Stimulated activated CD4-positive, alpha-beta T cell treated with anti-CD3 and anti-CD28 coated beads, Interleukin-1b, Interleukin-23, amount 100 ng/mL, for 4 hours (primary cell): Measurements from ENCODE around the gene GDPD5.

Source experiments
- DNase-seq, 2 donors: peaks; one replicate each; pipeline ENCODE4 v3.0.0-alpha.2; 2020; ENCODE audit warnings: low read depth in 2 of 2

The GDPD5 gene

DNA sequence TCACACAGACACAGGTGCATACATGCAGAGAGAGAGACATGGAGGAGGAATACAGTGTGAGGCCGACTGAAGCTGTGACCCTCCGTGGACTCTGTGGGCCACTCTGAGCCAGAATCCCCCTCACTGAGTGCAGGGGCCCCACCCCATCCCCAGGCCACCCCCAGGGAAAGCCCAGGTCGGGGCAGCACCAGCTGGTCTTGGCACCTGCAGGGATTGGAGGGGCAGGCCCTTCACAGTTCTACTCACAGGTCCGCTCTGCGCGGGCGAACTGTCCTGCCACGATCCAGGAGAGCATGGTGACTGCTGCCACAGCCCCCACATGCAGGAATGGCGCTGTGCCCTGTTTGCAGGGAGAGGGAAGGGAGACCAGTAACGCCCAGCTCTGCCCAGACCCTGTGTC, 76.5 kb downstream of the GDPD5 start:
- DNase-seq = no peak

DNA sequence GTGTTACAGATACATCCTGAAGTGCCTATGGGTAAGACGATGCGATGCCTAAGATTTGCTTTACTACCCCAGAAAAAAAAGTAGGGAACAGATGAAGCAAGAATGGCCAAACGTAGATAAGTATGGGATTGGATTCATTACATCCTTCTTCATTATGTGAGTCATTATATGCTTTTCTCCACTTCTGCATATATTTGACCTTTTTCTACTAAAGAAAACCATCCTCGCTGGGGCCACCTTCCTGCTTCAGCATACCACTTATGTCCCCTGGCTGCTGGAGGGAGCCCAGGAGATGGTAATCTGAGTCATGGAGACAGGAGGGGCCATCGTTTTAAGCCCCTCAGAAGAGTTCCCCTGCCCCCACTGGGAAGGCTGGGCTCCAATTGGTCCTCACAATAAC, 78.3 kb downstream of the GDPD5 start:
- DNase-seq = no peak

DNA sequence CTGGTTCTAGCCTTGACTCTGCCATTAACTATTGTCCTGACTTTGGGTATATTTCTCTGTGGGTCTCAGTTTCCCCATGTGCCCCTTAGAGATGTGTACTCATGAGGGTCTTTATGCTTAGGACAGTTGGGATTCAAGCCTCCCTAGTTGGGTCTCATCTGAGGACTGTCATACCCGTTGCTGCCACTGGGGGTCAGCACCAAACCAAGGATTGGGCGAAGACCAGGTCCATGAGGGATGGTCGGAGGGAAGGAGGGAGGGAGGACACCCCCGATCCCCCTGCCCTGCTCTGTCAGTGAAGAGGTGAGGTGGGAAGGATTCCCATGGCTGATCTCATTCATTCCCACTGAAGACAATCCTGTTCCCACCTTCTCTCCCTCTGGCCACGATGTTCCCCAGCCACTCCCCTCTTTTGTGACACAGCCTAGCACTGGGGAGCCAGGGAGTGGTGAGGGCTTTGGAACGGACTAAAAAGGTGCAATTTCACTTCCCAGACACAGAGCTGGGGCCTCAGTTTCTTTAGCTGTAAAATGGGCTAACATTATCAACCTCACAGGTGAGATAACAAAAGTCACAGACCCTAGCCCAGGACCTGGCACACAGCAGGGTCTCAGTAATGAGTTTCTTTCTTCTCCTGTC, 80.3 kb downstream of the GDPD5 start:
- DNase-seq = peak; percentile 70 to 75

DNA sequence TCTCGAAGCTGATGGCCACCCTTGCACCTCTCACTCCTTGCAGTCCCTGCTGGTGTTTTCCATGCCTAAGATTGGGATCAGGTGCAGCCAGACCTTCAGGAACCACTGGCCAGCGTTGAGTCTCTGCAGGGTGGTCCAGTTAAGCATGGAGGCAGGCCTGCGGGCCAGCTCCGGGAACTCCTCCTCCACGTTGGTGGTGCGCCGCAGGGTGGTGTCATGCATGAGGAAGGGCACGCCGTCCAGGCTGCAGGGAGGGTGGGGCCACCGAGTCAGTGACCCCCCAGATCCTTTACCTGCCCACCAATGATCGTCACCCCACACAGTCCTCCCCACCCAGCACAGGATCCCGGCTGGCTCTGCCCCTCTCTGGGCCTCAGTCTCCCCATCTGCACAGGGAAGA, 82.7 kb downstream of the GDPD5 start:
- no peak for DNase-seq

DNA sequence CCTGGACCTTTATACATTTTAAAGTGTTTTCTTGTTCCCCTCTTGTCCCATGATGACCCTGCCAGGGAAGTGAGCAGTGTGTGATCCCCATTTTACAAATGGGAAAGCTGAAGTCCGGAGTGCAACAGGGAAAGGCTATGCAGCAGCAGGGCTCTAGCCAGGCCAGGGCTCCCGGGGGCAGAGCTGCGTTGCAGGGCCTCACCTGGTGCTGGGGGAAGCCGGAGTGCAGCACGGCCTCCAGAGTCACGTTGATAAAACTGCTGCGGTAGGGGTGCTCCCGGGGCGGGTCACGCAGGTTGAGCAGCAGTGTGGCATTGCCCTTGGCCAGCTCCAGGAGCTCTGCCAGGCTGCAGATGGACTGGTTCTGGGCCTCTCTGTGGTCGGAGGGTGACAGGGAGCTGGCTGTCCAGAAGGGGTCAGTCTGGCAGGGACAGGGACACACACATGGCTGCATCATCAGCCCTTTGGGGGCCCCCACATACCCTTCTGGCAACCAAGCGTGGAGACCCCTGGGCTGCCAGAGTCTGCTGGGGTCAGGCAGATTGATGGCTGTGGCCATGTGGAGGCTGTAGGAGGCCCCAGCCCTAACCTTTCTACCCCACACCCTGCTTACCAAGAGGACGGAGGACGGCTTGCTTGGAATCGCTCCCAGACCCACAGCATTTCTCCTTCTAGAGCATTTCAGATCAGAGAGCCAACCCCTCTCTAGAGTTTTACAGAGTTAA, 83.4 kb downstream of the GDPD5 start:
- no peak for DNase-seq

DNA sequence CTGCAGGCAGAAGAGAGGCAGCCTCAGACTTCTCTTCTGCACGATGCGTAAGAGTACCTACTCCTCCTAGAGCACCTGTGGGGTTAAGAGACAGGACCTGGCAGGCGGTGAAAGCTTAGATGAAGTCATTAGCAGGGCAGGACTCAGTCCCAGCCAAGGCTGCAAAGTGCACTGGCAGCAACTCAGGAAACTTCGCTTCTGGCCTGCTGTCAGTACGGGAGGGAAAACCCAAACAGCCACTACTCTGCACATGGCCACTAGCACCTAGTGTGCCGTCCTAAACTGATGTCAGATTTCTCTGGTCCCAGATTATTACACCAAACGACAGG, 84.0 kb downstream of the GDPD5 start:
- no peak for DNase-seq

DNA sequence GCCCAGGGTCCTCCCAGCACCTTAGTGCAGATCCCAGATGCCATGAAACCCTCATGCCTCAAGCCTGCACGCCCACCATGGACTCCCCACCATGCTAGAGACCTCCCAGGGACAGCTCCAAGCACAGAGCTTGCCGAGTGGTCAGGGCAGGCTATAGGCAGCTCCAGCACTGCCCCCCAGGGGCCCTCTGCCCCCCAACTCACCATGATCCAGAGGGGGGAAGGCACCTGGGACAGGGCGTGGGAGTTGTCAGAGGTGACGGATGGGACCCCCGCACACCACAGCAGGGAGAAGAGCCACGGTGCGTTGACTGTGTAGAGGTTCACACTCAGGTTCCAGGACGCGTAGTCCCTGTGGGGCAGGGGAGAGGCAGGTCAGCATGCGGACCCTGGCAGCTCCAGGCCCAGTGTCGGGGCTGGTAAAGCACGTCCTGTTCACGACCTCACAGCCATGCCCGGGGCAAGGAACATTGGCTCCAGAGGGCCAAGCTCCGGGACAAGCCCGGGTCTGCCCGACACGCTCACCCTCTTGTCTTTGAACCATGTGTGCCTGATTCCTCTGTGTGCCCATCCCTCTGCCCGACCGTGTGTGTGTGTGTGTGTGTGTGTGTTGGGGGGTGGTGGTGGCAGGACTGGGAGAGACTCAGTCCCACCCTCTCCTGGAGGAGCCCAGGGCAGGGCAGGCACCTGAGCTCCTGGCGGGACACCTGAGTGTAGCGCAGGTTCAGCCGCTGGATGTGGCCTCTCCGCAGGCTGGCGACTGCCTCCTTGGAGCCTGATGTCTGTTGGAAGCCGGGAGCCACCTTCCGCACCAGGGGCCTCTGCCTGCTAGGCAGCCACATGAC, 84.6 kb downstream of the GDPD5 start:
- DNase-seq = no peak

DNA sequence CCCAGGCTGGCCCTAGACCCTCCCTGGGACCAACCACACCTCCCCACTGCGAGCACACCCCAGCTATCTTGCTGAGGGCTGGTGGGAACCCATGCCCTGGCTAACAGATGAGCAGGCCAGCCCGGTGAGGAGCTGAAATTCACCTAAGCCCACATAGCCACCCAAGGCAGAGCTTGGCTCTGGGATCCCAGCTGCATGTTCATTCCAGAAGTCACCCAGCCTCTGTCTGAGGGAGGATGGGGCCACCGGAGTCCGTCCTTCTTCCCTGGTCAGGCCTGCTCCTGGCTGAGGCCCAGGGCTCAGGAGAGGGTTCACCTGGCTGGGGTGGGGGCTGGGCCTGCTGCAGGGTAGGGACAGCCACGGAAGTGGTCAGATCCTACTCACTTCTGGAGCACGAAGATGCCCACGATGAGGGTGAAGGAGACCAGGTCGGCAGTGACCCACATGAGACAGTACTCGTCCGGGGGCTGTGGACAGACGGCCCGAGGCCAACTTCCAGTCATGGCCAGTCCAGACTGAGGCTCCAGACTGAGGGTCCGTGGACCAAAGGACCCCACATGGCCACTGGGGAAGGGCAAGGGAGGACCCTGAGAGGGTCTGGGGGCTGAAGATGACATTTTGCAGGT, 86.1 kb downstream of the GDPD5 start:
- no peak for DNase-seq

DNA sequence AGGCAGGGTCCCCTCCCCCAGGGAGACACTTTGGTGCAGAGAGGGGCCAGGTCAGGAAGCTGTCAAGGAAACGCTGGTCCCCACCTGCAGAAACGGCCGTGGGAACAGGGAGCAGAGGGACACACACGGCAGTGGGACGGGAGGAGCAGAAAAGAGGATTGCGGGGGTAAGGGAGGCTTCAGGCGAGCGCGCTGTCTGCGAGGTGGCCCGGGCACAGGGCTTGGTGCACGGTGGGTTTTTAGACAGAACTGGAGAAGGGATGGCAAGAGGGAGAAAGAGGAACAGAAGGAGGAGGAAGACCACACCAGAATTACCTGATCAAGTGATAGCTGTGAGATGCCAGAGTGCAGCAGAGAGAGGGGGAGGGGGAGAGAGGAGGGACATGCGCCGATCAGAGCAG, 86.7 kb downstream of the GDPD5 start:
- no peak for DNase-seq

DNA sequence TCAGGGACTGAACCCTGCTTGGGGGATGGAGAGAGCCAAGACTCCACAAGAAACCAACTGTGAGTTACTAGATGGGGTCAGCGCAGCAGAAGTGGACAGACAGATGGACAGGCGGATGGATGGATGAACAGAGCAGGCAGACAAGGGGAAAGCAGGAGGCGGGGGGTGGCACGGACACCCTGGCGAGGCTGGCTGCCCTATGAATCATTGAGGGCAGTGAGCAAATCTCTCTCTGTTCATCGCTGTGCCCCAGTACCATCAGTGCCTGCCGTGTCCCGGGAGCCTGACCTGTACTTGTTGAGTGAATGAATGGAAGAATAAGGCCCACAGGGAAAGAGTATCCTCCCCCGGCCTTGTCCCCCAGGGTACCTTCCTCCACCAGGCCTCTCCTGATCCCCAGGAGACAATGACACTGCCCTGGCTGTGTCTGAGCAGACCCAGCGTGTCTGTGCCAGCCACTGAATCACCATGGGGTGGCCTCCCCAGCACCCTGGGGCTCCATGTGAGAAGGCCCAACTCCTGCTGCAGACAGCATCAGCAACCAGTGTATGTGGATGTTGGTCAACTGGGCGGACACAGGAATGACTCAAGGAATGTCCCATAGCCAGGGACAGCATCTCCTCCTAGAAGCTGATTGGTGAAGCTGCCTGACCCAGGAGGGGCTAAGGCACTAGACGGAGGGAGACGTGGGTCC, 87.6 kb downstream of the GDPD5 start:
- no peak for DNase-seq

DNA sequence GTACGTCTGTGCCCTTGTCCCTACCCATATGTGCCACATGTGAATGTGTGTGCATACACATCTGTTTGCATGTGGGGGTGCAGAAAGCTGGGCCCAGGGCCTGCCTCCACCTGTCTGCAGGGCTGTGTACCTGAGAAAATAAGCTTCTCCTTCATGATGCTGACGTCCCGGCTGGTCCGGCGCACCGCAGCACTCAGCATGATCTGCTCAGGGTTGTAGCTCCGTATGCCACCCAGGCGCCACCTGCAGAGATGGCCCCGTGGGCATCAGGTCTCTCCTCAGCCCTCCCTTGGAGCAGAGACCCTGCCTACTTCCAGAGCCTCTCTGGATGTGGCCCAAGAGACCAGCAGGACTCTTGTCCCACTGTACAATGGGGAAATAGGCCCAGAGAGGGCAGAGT, 88.9 kb downstream of the GDPD5 start:
- no peak for DNase-seq

DNA sequence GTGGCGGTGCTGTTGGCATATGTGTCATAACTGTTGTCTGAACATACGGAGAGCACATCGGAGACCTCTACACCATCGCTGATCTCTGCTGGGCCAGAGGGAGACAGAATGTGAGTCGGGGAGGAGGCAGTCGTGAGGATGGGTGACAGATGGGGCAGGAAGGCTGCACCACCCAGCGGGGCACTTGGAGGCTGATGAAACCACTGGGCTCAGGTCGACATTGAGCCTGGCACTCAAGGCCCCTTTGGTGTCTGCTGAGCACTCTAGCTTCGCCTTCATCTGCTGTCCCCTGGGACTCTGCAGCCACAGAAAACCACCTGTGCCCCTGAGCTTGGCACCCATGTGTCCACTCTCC, 90.2 kb downstream of the GDPD5 start:
- no peak for DNase-seq

DNA sequence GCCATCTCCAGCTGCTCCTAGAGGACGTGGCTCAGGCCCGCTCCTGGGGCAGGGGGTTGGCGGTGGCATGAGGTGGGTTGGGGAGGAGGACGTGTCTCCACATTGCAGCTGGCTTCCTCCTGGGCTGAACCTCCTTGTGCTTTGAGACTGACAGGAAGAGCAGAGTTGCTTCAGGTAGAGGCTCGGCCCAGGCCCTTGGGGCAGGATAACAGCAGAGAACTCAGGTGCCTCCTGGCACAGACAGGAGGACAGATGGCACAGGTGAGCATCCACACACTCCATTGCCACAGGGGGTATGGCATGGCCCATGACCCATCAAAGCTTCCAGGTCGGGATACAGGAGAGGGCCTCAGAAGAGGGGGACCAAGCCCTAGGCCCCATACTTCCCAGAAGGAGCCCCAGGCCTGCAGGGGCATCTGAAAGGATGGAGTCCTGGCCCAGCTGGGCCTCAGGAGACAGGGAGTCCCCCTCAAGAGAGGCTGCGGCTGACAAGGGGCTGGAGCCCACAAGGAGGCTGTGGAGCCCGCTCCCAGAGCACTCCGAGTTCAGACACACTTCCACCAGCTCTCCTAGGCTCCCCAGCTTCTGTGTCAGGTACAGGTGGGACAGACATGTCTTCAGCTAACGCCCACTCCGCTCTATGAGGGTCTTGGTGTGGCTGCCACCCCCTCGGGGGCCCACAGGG, 90.7 kb downstream of the GDPD5 start:
- DNase-seq = no peak

DNA sequence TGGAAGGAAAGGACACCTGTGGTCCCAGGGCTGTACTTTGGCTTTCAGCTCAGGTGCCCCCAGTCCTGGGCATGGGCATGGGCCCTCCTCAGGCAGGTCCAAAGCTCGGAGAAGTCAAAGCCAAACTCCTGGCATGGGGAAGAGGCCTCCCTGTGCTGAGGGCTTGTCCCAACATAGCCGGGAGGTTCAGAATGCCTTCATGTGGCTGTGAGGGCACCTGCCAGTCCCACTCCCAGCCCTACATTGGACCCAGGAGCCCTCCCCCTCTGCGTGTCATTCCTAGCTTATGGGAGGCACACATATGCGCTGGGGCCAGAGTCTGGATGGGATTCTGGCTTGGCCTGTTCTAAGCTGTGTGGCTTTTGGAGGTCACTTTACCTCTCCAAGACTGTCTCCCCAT, 91.7 kb downstream of the GDPD5 start:
- DNase-seq = no peak

DNA sequence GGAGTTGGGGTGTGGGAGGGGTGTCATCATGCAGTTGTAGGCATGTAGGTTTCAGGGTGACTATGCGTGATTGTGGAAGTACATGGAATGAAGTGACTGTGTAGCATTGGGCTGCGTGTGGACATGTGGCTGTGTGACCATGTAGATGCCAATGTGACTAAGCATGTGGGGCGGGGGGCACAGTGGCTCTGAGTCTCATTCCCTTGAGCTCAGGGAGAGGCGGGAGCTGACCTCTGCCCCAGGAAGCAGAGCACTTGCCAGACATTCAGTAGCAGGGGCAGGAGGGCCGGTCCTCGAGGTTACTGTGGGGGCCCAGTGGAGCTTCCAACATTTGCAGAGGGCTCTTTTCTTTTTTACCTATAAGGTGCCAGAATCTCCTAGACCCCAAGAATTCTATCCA, 92.3 kb downstream of the GDPD5 start:
- no peak for DNase-seq

DNA sequence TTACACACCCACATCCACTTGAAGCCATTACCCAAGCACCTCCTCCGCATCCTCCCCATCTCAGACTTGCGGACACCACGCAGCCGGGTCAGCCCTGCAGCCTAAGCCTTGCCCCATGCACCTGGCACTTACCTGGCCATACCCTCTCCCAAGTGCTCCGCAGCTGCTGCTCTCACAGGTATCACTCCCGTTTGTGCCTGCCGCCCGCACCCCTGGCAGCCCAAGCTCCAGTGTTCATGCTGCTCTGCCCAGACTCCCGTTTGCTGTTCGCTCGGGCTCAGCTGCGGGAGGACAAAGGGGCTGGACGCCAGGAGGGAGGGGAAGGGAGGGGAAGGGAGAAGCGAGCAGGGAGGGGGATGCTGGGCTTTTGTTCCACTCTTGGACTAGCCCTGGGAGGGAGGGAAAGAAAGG, 92.8 kb downstream of the GDPD5 start, which contains the start of gene KLHL35:
Gene KLHL35, minus strand, starts transcription at position 293 of the 411 bp plus-strand sequence. CDS start 2,574 bp downstream, outside the sequence.
- DNase-seq = no peak

DNA sequence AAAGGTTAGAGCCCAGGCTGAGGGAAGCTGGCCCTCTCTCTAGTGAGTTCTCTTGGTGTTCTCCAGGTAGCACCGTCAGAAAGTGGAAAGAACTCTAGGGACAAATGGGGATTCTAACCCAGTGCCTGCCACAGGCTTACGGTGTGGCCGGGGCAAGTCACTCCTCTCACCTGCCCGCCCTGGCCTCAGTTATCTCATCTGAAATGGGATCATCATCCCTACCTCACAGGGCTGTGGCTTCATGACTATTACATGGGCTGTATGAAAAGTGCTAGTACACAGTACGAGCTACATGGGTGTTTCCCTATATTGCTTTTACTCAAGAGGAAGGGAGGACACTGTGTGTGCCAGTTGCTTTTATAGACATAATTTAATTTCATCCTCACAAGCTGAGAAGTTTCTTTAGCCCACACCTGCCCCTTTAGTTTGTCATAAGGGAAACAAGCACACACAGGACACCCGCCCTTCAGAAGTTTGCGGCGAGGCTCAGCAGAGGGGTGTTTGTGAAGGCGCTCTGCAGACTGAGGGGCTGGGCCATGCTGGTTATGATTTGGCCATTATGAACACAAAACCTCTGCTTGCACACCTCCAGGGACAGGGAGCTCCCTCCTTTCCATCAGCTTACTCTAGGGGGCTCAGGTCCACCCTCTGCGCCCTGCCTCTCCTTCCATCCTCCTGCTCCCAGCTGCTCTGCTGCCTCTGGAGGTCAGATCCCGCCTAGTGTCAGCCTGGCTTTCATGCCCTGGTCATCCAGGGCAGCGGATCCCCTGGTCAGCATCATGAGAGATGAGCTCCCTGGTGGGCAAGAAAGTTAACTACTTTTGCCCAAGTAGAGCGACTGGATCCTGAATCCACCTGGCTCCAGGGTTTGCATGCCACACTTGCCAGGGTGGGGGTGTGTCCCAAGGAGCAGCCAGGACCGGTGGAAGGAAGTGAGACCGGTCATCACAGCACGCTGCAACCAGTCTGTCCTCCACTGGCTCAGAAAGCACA, 93.9 kb downstream of the GDPD5 start:
- DNase-seq = no peak

DNA sequence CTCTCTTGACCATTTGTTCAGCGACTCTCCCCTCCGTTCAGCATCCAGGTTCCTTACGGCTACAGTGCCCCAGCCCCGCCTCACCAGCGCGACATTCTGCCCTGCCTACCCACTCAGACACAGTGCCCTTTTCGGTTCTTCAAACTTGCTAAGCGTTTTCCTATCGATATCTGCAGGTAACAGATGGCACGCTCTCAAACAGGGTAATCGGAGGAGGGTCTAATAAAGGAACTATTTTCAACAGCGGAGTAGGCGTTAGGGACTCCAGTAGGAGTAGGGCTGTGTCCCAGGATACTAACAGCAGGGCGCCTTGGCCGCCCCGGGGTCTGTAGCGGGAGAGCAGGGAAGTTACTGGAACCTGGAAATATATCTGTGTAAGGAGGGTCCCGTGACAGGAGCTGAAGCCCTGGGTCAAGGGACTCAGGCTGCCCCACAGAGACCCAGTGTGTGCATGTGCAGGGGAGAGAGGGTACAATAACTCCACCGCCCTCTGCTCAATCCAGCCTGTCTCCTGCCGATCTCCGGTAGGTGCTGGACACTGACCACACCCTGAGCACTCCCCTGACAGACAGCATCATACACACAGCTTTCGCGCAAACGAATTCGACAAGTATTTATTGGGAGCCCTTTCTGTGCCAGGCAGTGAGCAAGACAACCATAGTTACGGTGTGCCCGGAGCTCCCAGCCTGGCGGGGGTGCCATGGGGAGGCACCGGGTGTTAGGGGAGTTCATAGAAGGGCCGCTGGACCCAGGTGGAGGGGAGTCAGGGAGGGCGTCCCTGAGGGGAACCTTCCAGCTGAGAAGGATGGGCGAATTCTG, 94.8 kb downstream of the GDPD5 start:
- DNase-seq = no peak
